ENCODE results near the gene CES5A. TPM values are rescaled to one million over a fixed set of nuclear protein-coding genes. Genes with fewer than 3 reads are reported as not detected.

The CES5A gene
- total RNA-seq, 1 experiment from 2014 or later = not detected

DNA sequence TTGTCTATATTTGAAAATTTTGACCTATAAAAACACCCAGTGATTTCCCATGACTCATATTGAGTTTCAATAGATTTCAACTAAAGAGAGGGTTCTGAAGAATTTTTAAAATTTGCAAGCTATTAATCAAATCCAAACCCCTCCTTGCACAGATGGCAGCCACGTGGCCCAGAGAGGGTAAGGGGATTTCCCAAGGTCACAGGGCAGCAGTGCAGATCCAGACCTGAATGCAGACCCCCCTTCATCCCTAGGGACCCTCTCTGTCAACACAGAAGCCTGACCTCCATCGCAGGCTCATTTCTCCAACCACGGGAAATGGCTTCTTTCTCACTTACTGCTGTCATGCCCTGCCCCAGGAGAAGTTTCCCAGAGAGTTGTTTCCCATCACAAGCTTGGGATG, 24.7 kb upstream of the CES5A start:
- no peak for DNase-seq
- H3K4me3 Mint-ChIP-seq (ENCODE audit: unreplicated experiment) = no peak overlapping the region
- Histone ChIP-seq H3K36me3 (ENCODE audit: control insufficient read depth, insufficient read depth, low read length) (no peaks in the 10 kb centered on the region), H3K27me3 (replicated peaks; ENCODE audit: control insufficient read depth, insufficient read depth, low read length) (no peaks in the 10 kb centered on the region), H3K9me3 (peaks cover 17% of the 10 kb centered on the region; the same call in 1 of the 2 replicates), H3K4me3 (ENCODE audit: low read depth, low read length) (no peak overlapping the region), H3K4me1 (no peaks in the 10 kb centered on the region)
- BruUV-seq (replicated peaks) = no TSS peak
- POLR2A ChIA-PET = interaction anchor here (0.7 kb wide), 1 partner anchor 541 kb away, joined by 5 read pairs; no protein-coding TSS in a partner anchor
- H3K36me3 Mint-ChIP-seq (ENCODE audit: insufficient read depth, unreplicated experiment) = no peaks in the 10 kb centered on the region
- H3K9me3 Mint-ChIP-seq (ENCODE audit: unreplicated experiment) = peaks cover 14% of the 10 kb centered on the region
- TF ChIP-seq, protein P1, sequence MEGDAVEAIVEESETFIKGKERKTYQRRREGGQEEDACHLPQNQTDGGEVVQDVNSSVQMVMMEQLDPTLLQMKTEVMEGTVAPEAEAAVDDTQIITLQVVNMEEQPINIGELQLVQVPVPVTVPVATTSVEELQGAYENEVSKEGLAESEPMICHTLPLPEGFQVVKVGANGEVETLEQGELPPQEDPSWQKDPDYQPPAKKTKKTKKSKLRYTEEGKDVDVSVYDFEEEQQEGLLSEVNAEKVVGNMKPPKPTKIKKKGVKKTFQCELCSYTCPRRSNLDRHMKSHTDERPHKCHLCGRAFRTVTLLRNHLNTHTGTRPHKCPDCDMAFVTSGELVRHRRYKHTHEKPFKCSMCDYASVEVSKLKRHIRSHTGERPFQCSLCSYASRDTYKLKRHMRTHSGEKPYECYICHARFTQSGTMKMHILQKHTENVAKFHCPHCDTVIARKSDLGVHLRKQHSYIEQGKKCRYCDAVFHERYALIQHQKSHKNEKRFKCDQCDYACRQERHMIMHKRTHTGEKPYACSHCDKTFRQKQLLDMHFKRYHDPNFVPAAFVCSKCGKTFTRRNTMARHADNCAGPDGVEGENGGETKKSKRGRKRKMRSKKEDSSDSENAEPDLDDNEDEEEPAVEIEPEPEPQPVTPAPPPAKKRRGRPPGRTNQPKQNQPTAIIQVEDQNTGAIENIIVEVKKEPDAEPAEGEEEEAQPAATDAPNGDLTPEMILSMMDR (IDR thresholded peaks at IDR 0.05; ENCODE audit: insufficient read depth in 1 of 2, low read depth in 1 of 2, low read length in 1 of 2, severe bottlenecking in 1 of 2, unreplicated experiment in 1 of 2) = no peak
- no peaks in the 10 kb centered on the region for H3K4me1 Mint-ChIP-seq (ENCODE audit: low read depth, unreplicated experiment)
- CTCF ChIA-PET = no interaction called here
- no peak overlapping the region for H3K27ac Mint-ChIP-seq (ENCODE audit: unreplicated experiment)
- intact Hi-C loops (cut with micrococcal nuclease; ENCODE audit: unreplicated experiment) = loop anchor here (10.0 kb wide), 1 partner anchor 65 kb away; the partner anchor contains the start of gene CES1
- peaks cover 11% of the 10 kb centered on the region for H3K27me3 Mint-ChIP-seq (ENCODE audit: insufficient read depth, unreplicated experiment)

DNA sequence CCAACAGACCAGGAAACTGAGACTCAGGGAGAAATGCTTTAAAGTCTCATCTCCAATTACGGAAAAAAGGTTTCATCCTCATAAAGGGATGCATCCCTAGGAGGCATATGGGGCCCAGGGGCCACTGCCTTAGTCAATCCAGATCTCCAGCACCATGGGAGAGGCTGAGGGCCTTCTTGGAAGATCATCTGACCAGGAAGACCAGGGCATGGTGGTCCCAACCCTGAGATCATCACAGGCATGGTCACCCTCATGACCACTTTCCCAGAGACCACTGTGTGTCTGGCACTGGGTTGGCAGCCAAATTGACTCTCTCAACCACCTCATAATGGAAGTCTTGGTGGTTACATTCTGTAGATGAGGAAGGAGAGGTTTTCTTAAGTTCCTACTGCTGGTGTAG, 23.4 kb upstream of the CES5A start:
- Mint-ChIP-seq H3K27ac (ENCODE audit: unreplicated experiment) (no peak overlapping the region), H3K36me3 (ENCODE audit: insufficient read depth, unreplicated experiment) (no peaks in the 10 kb centered on the region), H3K4me1 (ENCODE audit: low read depth, unreplicated experiment) (no peaks in the 10 kb centered on the region), H3K4me3 (ENCODE audit: unreplicated experiment) (no peak overlapping the region), H3K9me3 (ENCODE audit: unreplicated experiment) (peaks cover 4% of the 10 kb centered on the region), H3K27me3 (ENCODE audit: insufficient read depth, unreplicated experiment) (peaks cover 9% of the 10 kb centered on the region)
- TF ChIP-seq, protein P1 (IDR thresholded peaks at IDR 0.05; ENCODE audit: insufficient read depth in 1 of 2, low read depth in 1 of 2, low read length in 1 of 2, severe bottlenecking in 1 of 2, unreplicated experiment in 1 of 2) = no peak
- ChIA-PET POLR2A (no interaction called here), CTCF (no interaction called here)
- peaks cover 9% of the 10 kb centered on the region; the same call in 1 of the 2 replicates for H3K9me3 ChIP-seq
- DNase-seq = no peak
- H3K27me3 ChIP-seq (replicated peaks; ENCODE audit: control insufficient read depth, insufficient read depth, low read length) = no peaks in the 10 kb centered on the region
- no peak overlapping the region for H3K4me3 ChIP-seq (ENCODE audit: low read depth, low read length)
- intact Hi-C loops (cut with micrococcal nuclease; ENCODE audit: unreplicated experiment) = loop anchor here (10.0 kb wide), 1 partner anchor 64 kb away; the partner anchor contains the start of gene CES1
- no peaks in the 10 kb centered on the region for H3K36me3 ChIP-seq (ENCODE audit: control insufficient read depth, insufficient read depth, low read length)
- BruUV-seq (replicated peaks) = no TSS peak
- no peaks in the 10 kb centered on the region for H3K4me1 ChIP-seq

DNA sequence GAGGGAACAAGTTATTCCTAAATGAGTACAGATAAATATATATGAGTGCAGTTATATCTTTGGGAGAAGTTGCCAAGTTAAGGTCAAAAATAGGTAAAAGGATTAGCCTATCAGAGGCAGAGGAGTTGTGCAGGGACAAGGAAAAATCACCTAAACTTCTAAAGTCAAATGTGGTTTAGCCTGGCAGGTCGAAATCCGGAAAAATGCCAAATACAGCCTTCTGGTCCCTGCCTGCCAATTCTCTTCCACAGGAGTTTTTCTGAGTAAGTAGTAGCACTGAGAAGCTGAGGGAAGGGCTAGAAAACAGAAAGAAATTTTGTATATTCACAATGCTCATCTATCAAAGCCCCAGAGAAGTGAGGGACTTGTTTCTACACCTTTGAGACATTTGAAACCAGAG, 17.6 kb upstream of the CES5A start:
- H3K4me1 ChIP-seq = no peaks in the 10 kb centered on the region
- intact Hi-C loops (cut with micrococcal nuclease; ENCODE audit: unreplicated experiment) = loop anchor here (10.0 kb wide), 1 partner anchor 58 kb away; the partner anchor contains the start of gene CES1
- TF ChIP-seq, protein P1 (IDR thresholded peaks at IDR 0.05; ENCODE audit: insufficient read depth in 1 of 2, low read depth in 1 of 2, low read length in 1 of 2, severe bottlenecking in 1 of 2, unreplicated experiment in 1 of 2) = no peak
- no peak overlapping the region for H3K4me3 Mint-ChIP-seq (ENCODE audit: unreplicated experiment)
- no TSS peak for BruUV-seq (replicated peaks)
- H3K4me1 Mint-ChIP-seq (ENCODE audit: low read depth, unreplicated experiment) = no peaks in the 10 kb centered on the region
- peaks cover 3% of the 10 kb centered on the region for H3K27me3 Mint-ChIP-seq (ENCODE audit: insufficient read depth, unreplicated experiment)
- H3K4me3 ChIP-seq (ENCODE audit: low read depth, low read length) = no peak overlapping the region
- H3K36me3 ChIP-seq (ENCODE audit: control insufficient read depth, insufficient read depth, low read length) = no peaks in the 10 kb centered on the region
- CTCF ChIA-PET = no interaction called here
- peaks cover 34% of the 10 kb centered on the region for H3K9me3 Mint-ChIP-seq (ENCODE audit: unreplicated experiment)
- DNase-seq = no peak
- H3K27ac Mint-ChIP-seq (ENCODE audit: unreplicated experiment) = no peak overlapping the region
- H3K27me3 ChIP-seq (replicated peaks; ENCODE audit: control insufficient read depth, insufficient read depth, low read length) = no peaks in the 10 kb centered on the region
- H3K36me3 Mint-ChIP-seq (ENCODE audit: insufficient read depth, unreplicated experiment) = no peaks in the 10 kb centered on the region
- POLR2A ChIA-PET = no interaction called here
- peaks cover 9% of the 10 kb centered on the region for H3K9me3 ChIP-seq
